ENCODE results near the gene LRP3. TPM values are rescaled to one million over a fixed set of nuclear protein-coding genes. Genes with fewer than 3 reads are reported as not detected.

LRP3 gene
- total and polyA plus RNA-seq, 2 of the 13 experiments (the other 11 are each of a cell fraction or from before 2014, with no cell fraction given), result 17.6 to 51.6 TPM

DNA sequence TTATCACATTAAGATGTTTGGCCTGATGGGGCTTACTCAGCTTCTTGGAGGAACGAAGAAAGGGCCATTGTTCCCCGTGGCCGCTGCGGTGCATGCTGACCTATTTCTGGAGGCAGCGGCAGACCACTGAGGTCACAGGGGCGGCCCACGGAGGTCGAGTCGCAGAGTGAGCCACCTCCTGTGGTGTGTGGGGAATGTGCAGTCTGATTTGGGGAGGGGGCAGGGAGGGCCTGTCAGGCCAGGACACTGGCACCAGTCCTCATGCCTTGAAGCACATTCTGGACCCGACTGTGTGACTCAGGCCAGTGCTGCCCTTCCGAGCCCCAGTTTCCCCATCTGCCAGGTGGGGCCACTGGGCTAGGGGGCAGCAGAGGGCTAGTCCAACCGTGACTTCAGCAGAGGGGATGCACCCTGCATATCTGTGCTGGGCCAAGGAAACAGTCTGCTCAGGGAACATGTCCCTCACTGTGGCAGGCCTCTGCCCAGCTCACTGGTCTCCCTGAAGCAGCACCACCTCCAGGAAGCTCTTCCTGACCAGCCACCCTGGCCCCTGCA is 25.2 kb downstream of the LRP3 start (continued):
- peak; percentile 24; the same call in 1 of the 2 replicates for TF ChIP-seq TBX2 (CRISPR knock-in tag; IDR thresholded peaks at IDR 0.05; ENCODE audit: borderline replicate concordance)
- TF ChIP-seq, protein P1, sequence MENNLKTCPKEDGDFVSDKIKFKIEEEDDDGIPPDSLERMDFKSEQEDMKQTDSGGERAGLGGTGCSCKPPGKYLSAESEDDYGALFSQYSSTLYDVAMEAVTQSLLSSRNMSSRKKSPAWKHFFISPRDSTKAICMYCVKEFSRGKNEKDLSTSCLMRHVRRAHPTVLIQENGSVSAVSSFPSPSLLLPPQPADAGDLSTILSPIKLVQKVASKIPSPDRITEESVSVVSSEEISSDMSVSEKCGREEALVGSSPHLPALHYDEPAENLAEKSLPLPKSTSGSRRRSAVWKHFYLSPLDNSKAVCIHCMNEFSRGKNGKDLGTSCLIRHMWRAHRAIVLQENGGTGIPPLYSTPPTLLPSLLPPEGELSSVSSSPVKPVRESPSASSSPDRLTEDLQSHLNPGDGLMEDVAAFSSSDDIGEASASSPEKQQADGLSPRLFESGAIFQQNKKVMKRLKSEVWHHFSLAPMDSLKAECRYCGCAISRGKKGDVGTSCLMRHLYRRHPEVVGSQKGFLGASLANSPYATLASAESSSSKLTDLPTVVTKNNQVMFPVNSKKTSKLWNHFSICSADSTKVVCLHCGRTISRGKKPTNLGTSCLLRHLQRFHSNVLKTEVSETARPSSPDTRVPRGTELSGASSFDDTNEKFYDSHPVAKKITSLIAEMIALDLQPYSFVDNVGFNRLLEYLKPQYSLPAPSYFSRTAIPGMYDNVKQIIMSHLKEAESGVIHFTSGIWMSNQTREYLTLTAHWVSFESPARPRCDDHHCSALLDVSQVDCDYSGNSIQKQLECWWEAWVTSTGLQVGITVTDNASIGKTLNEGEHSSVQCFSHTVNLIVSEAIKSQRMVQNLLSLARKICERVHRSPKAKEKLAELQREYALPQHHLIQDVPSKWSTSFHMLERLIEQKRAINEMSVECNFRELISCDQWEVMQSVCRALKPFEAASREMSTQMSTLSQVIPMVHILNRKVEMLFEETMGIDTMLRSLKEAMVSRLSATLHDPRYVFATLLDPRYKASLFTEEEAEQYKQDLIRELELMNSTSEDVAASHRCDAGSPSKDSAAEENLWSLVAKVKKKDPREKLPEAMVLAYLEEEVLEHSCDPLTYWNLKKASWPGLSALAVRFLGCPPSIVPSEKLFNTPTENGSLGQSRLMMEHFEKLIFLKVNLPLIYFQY (CRISPR knock-in tag; IDR thresholded peaks at IDR 0.05; ENCODE audit: borderline replicate concordance), result 0 out of 2 replicates have a peak, but pooled peaks have one; percentile 38
- 0 out of 2 replicates have a peak, but pooled peaks have one; percentile 26 for TF ChIP-seq ZBTB38 (CRISPR knock-in tag; IDR thresholded peaks at IDR 0.05)

DNA sequence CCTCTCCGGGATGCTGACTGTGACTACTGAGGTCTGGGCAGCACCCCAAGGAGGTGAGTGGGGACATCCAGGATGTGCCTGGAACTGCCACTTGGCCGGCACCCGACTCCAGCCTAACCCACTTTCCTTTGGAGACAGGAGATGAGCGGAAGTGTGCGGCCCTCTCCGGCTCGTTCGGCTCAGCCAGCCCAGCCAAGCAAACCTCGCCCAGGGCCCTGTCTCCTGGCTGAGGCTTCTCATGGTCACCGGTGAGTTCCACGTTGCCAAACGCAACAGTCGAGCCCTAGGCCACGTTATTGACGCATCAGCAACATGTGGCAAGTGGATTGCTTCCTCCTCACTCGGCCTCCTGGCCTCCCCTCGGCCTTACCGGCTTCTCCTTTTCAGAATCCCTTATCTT is 26.0 kb downstream of the LRP3 start:
- intact Hi-C loops (cut with micrococcal nuclease; ENCODE audit: unreplicated experiment) (no loop called here), in situ Hi-C loops (cut with HindIII; ENCODE audit: extremely low pct_ligation_motif_present, low pct_unique_long_range_greater_than_20kb) (no loop called here)
- no peak overlapping the region for H3K27ac ChIP-seq (ENCODE audit: extremely low read length, insufficient read depth, low read length)
- no peaks in the 10 kb centered on the region for H3K9me3 ChIP-seq (ENCODE audit: low read length)
- peaks cover 47% of the 10 kb centered on the region for H3K4me1 ChIP-seq (ENCODE audit: insufficient read depth, low read length)
- no peak overlapping the region for H2AFZ ChIP-seq (ENCODE audit: low read length)
- no peak overlapping the region for H3K4me2 ChIP-seq (ENCODE audit: low read depth, low read length)
- H3K9ac ChIP-seq (ENCODE audit: insufficient read depth, low read depth, low read length), result no peak overlapping the region
- ChIA-PET POLR2A (no interaction called here), CTCF (ENCODE audit: low intra/inter-chr PET ratio, low total read pairs) (no interaction called here)
- ATAC-seq (no peak), FAIRE-seq (no peak), DNase-seq (ENCODE audit: low spot score) (no peak)
- peaks cover 10 to 27% of the 10 kb centered on the region in 2 experiments for H3K27me3 ChIP-seq (ENCODE audit: control insufficient read depth in 1 of 2, insufficient read depth in 2 of 2, low read length in 2 of 2)
- BruUV-seq (replicated peaks), result no TSS peak
- WGBS (ENCODE audit: low lambda C conversion rate), result 40% methylated on average over 13 of the region's 18 CpGs
- H4K20me1 ChIP-seq (ENCODE audit: insufficient read depth, low read length), result no peaks in the 10 kb centered on the region
- no peaks in the 10 kb centered on the region for H3K36me3 ChIP-seq (replicated peaks in 1 of 2; ENCODE audit: control insufficient read depth in 1 of 2, insufficient read depth in 2 of 2, low read length in 2 of 2)
- no peak overlapping the region for H3K4me3 ChIP-seq (replicated peaks in 1 of 3; ENCODE audit: insufficient read depth in 1 of 3, low read depth in 2 of 3, low read length in 3 of 3)
- no peaks in the 10 kb centered on the region for H3K79me2 ChIP-seq (ENCODE audit: insufficient read depth, low read length)
- TF ChIP-seq ZSCAN12 (CRISPR knock-in tag; IDR thresholded peaks at IDR 0.05) (no peak), SMAD9 (CRISPR knock-in tag; IDR thresholded peaks at IDR 0.05) (no peak), ZIK1 (CRISPR knock-in tag; IDR thresholded peaks at IDR 0.05; ENCODE audit: borderline replicate concordance, low read depth) (no peak), DNMT3B (CRISPR knock-in tag; conservative IDR thresholded peaks at IDR 0.05) (no peak), RXRB (CRISPR knock-in tag; IDR thresholded peaks at IDR 0.05; ENCODE audit: borderline replicate concordance) (no peak), PAX8 (CRISPR knock-in tag; IDR thresholded peaks at IDR 0.05; ENCODE audit: borderline replicate concordance) (no peak), ZNF703 (CRISPR knock-in tag; IDR thresholded peaks at IDR 0.05; ENCODE audit: borderline replicate concordance) (no peak), ZNF224 (CRISPR knock-in tag; IDR thresholded peaks at IDR 0.05) (no peak)
- TF ChIP-seq, protein P2, sequence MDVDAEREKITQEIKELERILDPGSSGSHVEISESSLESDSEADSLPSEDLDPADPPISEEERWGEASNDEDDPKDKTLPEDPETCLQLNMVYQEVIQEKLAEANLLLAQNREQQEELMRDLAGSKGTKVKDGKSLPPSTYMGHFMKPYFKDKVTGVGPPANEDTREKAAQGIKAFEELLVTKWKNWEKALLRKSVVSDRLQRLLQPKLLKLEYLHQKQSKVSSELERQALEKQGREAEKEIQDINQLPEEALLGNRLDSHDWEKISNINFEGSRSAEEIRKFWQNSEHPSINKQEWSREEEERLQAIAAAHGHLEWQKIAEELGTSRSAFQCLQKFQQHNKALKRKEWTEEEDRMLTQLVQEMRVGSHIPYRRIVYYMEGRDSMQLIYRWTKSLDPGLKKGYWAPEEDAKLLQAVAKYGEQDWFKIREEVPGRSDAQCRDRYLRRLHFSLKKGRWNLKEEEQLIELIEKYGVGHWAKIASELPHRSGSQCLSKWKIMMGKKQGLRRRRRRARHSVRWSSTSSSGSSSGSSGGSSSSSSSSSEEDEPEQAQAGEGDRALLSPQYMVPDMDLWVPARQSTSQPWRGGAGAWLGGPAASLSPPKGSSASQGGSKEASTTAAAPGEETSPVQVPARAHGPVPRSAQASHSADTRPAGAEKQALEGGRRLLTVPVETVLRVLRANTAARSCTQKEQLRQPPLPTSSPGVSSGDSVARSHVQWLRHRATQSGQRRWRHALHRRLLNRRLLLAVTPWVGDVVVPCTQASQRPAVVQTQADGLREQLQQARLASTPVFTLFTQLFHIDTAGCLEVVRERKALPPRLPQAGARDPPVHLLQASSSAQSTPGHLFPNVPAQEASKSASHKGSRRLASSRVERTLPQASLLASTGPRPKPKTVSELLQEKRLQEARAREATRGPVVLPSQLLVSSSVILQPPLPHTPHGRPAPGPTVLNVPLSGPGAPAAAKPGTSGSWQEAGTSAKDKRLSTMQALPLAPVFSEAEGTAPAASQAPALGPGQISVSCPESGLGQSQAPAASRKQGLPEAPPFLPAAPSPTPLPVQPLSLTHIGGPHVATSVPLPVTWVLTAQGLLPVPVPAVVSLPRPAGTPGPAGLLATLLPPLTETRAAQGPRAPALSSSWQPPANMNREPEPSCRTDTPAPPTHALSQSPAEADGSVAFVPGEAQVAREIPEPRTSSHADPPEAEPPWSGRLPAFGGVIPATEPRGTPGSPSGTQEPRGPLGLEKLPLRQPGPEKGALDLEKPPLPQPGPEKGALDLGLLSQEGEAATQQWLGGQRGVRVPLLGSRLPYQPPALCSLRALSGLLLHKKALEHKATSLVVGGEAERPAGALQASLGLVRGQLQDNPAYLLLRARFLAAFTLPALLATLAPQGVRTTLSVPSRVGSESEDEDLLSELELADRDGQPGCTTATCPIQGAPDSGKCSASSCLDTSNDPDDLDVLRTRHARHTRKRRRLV (CRISPR knock-in tag; IDR thresholded peaks at IDR 0.05), result no peak
- TF ChIP-seq, protein P3, sequence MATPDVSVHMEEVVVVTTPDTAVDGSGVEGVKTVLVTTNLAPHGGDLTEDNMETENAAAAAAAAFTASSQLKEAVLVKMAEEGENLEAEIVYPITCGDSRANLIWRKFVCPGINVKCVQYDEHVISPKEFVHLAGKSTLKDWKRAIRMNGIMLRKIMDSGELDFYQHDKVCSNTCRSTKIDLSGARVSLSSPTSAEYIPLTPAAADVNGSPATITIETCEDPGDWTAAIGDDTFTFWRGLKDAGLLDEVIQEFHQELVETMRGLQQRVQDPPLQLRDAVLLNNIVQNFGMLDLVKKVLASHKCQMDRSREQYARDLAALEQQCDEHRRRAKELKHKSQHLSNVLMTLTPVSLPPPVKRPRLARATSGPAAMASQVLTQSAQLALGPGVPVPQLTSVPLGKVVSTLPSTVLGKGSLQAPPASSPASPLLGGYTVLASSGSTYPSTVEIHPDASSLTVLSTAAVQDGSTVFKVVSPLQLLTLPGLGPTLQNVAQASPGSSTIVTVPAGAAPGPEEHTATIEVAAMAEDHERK (CRISPR knock-in tag; IDR thresholded peaks at IDR 0.05; ENCODE audit: low read depth), result no peak
